ENCODE results near the gene NDST3.

Gene NDST3

GRCh38 chr4:118034053-118034785, at the start of gene NDST3:
Gene NDST3 (plus strand): TSS chr4:118034486. CDS start chr4:118053911, 19,425 bp downstream.
- peaks cover 3% of the 10 kb centered on the region for H3K4me1 ChIP-seq (ENCODE audit: control insufficient read depth, insufficient read depth, low read length)
- peak within 1 kb of the TSS; percentile 57 for H3K4me3 ChIP-seq (ENCODE audit: low read length)
- no peaks in the 10 kb centered on the region for H3K27me3 ChIP-seq (ENCODE audit: control insufficient read depth, insufficient read depth, low read length)
- H3K27ac ChIP-seq (ENCODE audit: low read depth, low read length) = no peak within 1 kb of the TSS
- no peaks in the 10 kb centered on the region for H3K36me3 ChIP-seq (ENCODE audit: control insufficient read depth, insufficient read depth, low read length)
- H3K9ac ChIP-seq (ENCODE audit: low read length) = no peak within 1 kb of the TSS

- Histone ChIP-seq H3K4me3 (ENCODE audit: low read length) (no peak overlapping the region), H3K27ac (ENCODE audit: low read depth, low read length) (no peak overlapping the region), H3K9ac (ENCODE audit: low read length) (no peak overlapping the region), H3K36me3 (ENCODE audit: control insufficient read depth, insufficient read depth, low read length) (no peaks in the 10 kb centered on the region), H3K4me1 (ENCODE audit: control insufficient read depth, insufficient read depth, low read length) (no peaks in the 10 kb centered on the region), H3K27me3 (ENCODE audit: control insufficient read depth, insufficient read depth, low read length) (no peaks in the 10 kb centered on the region)
Observed at GRCh38 chr4:117986321-117986720, 48.0 kb upstream of the NDST3 start.

- Histone ChIP-seq H3K36me3 (ENCODE audit: control insufficient read depth, insufficient read depth, low read length) (no peaks in the 10 kb centered on the region), H3K27me3 (ENCODE audit: control insufficient read depth, insufficient read depth, low read length) (no peaks in the 10 kb centered on the region), H3K27ac (ENCODE audit: low read depth, low read length) (no peak overlapping the region), H3K4me1 (ENCODE audit: control insufficient read depth, insufficient read depth, low read length) (no peaks in the 10 kb centered on the region), H3K4me3 (ENCODE audit: low read length) (no peak overlapping the region), H3K9ac (ENCODE audit: low read length) (no peak overlapping the region)
Observed at GRCh38 chr4:117987464-117987863, 46.8 kb upstream of the NDST3 start.

GRCh38 chr4:117996891-117997290, 37.4 kb upstream of the NDST3 start:
- H3K27me3 ChIP-seq (ENCODE audit: control insufficient read depth, insufficient read depth, low read length) = no peaks in the 10 kb centered on the region
- H3K36me3 ChIP-seq (ENCODE audit: control insufficient read depth, insufficient read depth, low read length) = no peaks in the 10 kb centered on the region
- H3K9ac ChIP-seq (ENCODE audit: low read length) = no peak overlapping the region
- no peaks in the 10 kb centered on the region for H3K4me1 ChIP-seq (ENCODE audit: control insufficient read depth, insufficient read depth, low read length)
- no peak overlapping the region for H3K27ac ChIP-seq (ENCODE audit: low read depth, low read length)
- no peak overlapping the region for H3K4me3 ChIP-seq (ENCODE audit: low read length)

- no peak overlapping the region for H3K9ac ChIP-seq (ENCODE audit: low read length)
- no peaks in the 10 kb centered on the region for H3K27me3 ChIP-seq (ENCODE audit: control insufficient read depth, insufficient read depth, low read length)
- no peaks in the 10 kb centered on the region for H3K36me3 ChIP-seq (ENCODE audit: control insufficient read depth, insufficient read depth, low read length)
- no peak overlapping the region for H3K4me3 ChIP-seq (ENCODE audit: low read length)
- H3K4me1 ChIP-seq (ENCODE audit: control insufficient read depth, insufficient read depth, low read length) = no peaks in the 10 kb centered on the region
- no peak overlapping the region for H3K27ac ChIP-seq (ENCODE audit: low read depth, low read length)
Observed at GRCh38 chr4:118004088-118004487, 30.2 kb upstream of the NDST3 start.

GRCh38 chr4:118005883-118006282, 28.4 kb upstream of the NDST3 start:
- Histone ChIP-seq H3K27ac (ENCODE audit: low read depth, low read length) (no peak overlapping the region), H3K36me3 (ENCODE audit: control insufficient read depth, insufficient read depth, low read length) (no peaks in the 10 kb centered on the region), H3K27me3 (ENCODE audit: control insufficient read depth, insufficient read depth, low read length) (no peaks in the 10 kb centered on the region), H3K9ac (ENCODE audit: low read length) (no peak overlapping the region), H3K4me1 (ENCODE audit: control insufficient read depth, insufficient read depth, low read length) (no peaks in the 10 kb centered on the region), H3K4me3 (ENCODE audit: low read length) (no peak overlapping the region)

- Histone ChIP-seq H3K4me1 (ENCODE audit: control insufficient read depth, insufficient read depth, low read length) (no peaks in the 10 kb centered on the region), H3K27ac (ENCODE audit: low read depth, low read length) (no peak overlapping the region), H3K36me3 (ENCODE audit: control insufficient read depth, insufficient read depth, low read length) (no peaks in the 10 kb centered on the region), H3K9ac (ENCODE audit: low read length) (no peak overlapping the region), H3K4me3 (ENCODE audit: low read length) (no peak overlapping the region), H3K27me3 (ENCODE audit: control insufficient read depth, insufficient read depth, low read length) (no peaks in the 10 kb centered on the region)
Observed at GRCh38 chr4:118012142-118012541, 22.1 kb upstream of the NDST3 start.

- Histone ChIP-seq H3K36me3 (ENCODE audit: control insufficient read depth, insufficient read depth, low read length) (no peaks in the 10 kb centered on the region), H3K27me3 (ENCODE audit: control insufficient read depth, insufficient read depth, low read length) (no peaks in the 10 kb centered on the region), H3K4me1 (ENCODE audit: control insufficient read depth, insufficient read depth, low read length) (no peaks in the 10 kb centered on the region), H3K27ac (ENCODE audit: low read depth, low read length) (no peak overlapping the region), H3K4me3 (ENCODE audit: low read length) (no peak overlapping the region), H3K9ac (ENCODE audit: low read length) (no peak overlapping the region)
Observed at GRCh38 chr4:118014831-118015230, 19.5 kb upstream of the NDST3 start.

- Histone ChIP-seq H3K4me1 (ENCODE audit: control insufficient read depth, insufficient read depth, low read length) (no peaks in the 10 kb centered on the region), H3K27ac (ENCODE audit: low read depth, low read length) (no peak overlapping the region), H3K36me3 (ENCODE audit: control insufficient read depth, insufficient read depth, low read length) (no peaks in the 10 kb centered on the region), H3K4me3 (ENCODE audit: low read length) (no peak overlapping the region), H3K9ac (ENCODE audit: low read length) (no peak overlapping the region), H3K27me3 (ENCODE audit: control insufficient read depth, insufficient read depth, low read length) (no peaks in the 10 kb centered on the region)
Observed at GRCh38 chr4:118018381-118019145, 15.7 kb upstream of the NDST3 start.

GRCh38 chr4:118026806-118027205, 7.5 kb upstream of the NDST3 start:
- Histone ChIP-seq H3K27me3 (ENCODE audit: control insufficient read depth, insufficient read depth, low read length) (no peaks in the 10 kb centered on the region), H3K4me1 (ENCODE audit: control insufficient read depth, insufficient read depth, low read length) (no peaks in the 10 kb centered on the region), H3K36me3 (ENCODE audit: control insufficient read depth, insufficient read depth, low read length) (no peaks in the 10 kb centered on the region), H3K27ac (ENCODE audit: low read depth, low read length) (no peak overlapping the region), H3K9ac (ENCODE audit: low read length) (no peak overlapping the region), H3K4me3 (ENCODE audit: low read length) (no peak overlapping the region)

GRCh38 chr4:118029224-118029623, 5.1 kb upstream of the NDST3 start:
- no peak overlapping the region for H3K9ac ChIP-seq (ENCODE audit: low read length)
- H3K36me3 ChIP-seq (ENCODE audit: control insufficient read depth, insufficient read depth, low read length) = no peaks in the 10 kb centered on the region
- peaks cover 3% of the 10 kb centered on the region for H3K4me1 ChIP-seq (ENCODE audit: control insufficient read depth, insufficient read depth, low read length)
- H3K4me3 ChIP-seq (ENCODE audit: low read length) = no peak overlapping the region
- no peaks in the 10 kb centered on the region for H3K27me3 ChIP-seq (ENCODE audit: control insufficient read depth, insufficient read depth, low read length)
- H3K27ac ChIP-seq (ENCODE audit: low read depth, low read length) = no peak overlapping the region

- no peaks in the 10 kb centered on the region for H3K36me3 ChIP-seq (ENCODE audit: control insufficient read depth, insufficient read depth, low read length)
- H3K4me3 ChIP-seq (ENCODE audit: low read length) = no peak overlapping the region
- H3K9ac ChIP-seq (ENCODE audit: low read length) = no peak overlapping the region
Observed at GRCh38 chr4:118032691-118033090, 1.6 kb upstream of the NDST3 start.

More at GRCh38 chr4:118032691-118033090, 1.6 kb upstream of the NDST3 start:
- peaks cover 3% of the 10 kb centered on the region for H3K4me1 ChIP-seq (ENCODE audit: control insufficient read depth, insufficient read depth, low read length)
- H3K27ac ChIP-seq (ENCODE audit: low read depth, low read length) = no peak overlapping the region
- H3K27me3 ChIP-seq (ENCODE audit: control insufficient read depth, insufficient read depth, low read length) = no peaks in the 10 kb centered on the region

Measured in rectal smooth muscle tissue (tissue), 1 donor.